NCI-H69 (cell line): ENCODE measurements around the gene SRRM2.

Experiments
- DNase-seq: peaks from one replicate; lab custom pipeline; 2025; lab: John Stamatoyannopoulos, UW

Gene SRRM2

GRCh38 chr16:2762711-2763110 is 10.3 kb downstream of the SRRM2 start:
- DNase-seq, result no peak

GRCh38 chr16:2763173-2763572 is 10.7 kb downstream of the SRRM2 start:
- no peak for DNase-seq

GRCh38 chr16:2764718-2765117 is 12.3 kb downstream of the SRRM2 start:
- no peak for DNase-seq

GRCh38 chr16:2765462-2766404 is 13.3 kb downstream of the SRRM2 start:
- DNase-seq, result no peak

- no peak for DNase-seq
Measured at GRCh38 chr16:2766430-2767139, 14.1 kb downstream of the SRRM2 start.

- no peak for DNase-seq
Measured at GRCh38 chr16:2767140-2767731, 14.8 kb downstream of the SRRM2 start.

- no peak for DNase-seq
Measured at GRCh38 chr16:2767891-2768290, 15.5 kb downstream of the SRRM2 start.

GRCh38 chr16:2768403-2769089 is 16.1 kb downstream of the SRRM2 start:
- DNase-seq, result no peak

- no peak for DNase-seq
Measured at GRCh38 chr16:2769100-2769529, 16.7 kb downstream of the SRRM2 start.

GRCh38 chr16:2769675-2770056 is 17.2 kb downstream of the SRRM2 start:
- no peak for DNase-seq

- no peak for DNase-seq
Measured at GRCh38 chr16:2770057-2770951, 17.9 kb downstream of the SRRM2 start.

GRCh38 chr16:2771496-2772402 is 19.3 kb downstream of the SRRM2 start:
- DNase-seq, result no peak

GRCh38 chr16:2773188-2773968 is 20.9 kb downstream of the SRRM2 start:
- DNase-seq, result no peak

GRCh38 chr16:2774161-2774891 is 21.9 kb downstream of the SRRM2 start:
- DNase-seq, result peak; percentile 75

GRCh38 chr16:2775131-2775716 is 22.8 kb downstream of the SRRM2 start:
- no peak for DNase-seq

GRCh38 chr16:2775765-2776499 is 23.5 kb downstream of the SRRM2 start:
- no peak for DNase-seq

- peak; percentile 65 for DNase-seq
Measured at GRCh38 chr16:2776500-2777139, 24.2 kb downstream of the SRRM2 start.
